Epithelial cell of esophagus (primary cell): ENCODE results near the gene COX6B1.
"Not testable (repeated sequence)": the region's sequence is repeated elsewhere in the genome, so short reads cannot be mapped to it uniquely, and the experiment has no call there.

Experiments
- DNase-seq: peaks from one replicate; pipeline ENCODE4 v3.0.0; 2010; ENCODE audit warnings: low read depth
- H3K4me3 ChIP-seq: 2 replicates; pipeline ENCODE4 v1.5.1; 2011; ENCODE audit warnings: mild to moderate bottlenecking, low read length, control low read depth
- CTCF ChIP-seq: IDR thresholded peaks from 2 replicates; pipeline ENCODE4 v1.5.1; 2011; ENCODE audit warnings: low read depth, mild to moderate bottlenecking, low read length, control low read depth, inconsistent platforms; ENCODE audit not compliant: insufficient read depth; ENCODE audit errors: missing control alignments

The COX6B1 gene

DNA sequence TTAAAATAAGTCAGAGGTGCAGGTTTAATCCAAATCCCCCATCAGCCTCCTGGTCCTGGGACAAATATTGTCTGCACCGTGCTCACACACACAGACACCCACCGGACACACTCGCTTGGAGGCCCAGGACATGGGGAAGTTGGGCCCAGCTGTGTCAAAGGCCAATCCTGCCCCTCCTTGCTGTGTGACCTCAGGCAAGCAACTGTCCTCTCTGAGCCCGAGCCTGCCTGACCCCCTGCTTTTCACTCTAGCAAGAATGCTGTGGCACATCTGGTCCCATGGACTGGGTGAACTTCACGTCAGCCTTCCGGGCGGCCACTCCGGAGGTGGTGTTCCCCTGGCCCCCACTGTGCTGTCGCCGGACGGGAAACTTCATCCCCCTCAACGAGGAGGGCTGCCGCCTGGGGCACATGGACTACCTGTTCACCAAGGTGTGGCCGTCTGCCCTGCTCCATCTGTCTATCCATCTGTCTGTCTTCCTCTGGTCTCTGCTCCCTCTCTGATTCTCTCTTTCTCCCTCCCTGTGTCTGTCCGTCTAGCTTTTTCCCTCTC is 27.5 kb downstream of the COX6B1 start:
- H3K4me3 ChIP-seq: no peak overlapping the region
- no peak for TF ChIP-seq CTCF
- no peak for DNase-seq

GRCh38 chr19:35689836-35690235 is 41.7 kb downstream of the COX6B1 start:
- DNase-seq: no peak
- TF ChIP-seq CTCF: no peak
- H3K4me3 ChIP-seq: no peak overlapping the region

DNA sequence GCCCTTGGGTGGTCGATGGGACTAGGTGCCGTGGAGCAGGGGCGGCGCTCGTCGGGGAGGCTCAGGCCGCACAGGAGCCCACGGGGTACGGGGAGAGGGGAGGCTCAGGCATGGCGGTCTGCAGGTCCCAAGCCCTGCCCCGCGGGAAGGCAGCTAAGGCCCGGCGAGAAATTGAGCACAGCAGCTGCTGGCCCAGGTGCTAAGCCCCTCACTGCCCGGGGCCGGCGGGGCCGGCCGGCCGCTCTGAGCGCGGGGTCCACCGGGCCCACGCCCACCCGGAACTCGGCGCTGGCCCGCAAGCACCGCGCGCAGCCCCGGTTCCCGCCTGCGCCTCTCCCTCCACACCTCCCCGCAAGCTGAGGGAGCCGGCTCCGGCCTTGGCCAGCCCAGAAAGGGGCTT is 43.0 kb downstream of the COX6B1 start:
- not testable (repeated sequence) for H3K4me3 ChIP-seq, DNase-seq

DNA sequence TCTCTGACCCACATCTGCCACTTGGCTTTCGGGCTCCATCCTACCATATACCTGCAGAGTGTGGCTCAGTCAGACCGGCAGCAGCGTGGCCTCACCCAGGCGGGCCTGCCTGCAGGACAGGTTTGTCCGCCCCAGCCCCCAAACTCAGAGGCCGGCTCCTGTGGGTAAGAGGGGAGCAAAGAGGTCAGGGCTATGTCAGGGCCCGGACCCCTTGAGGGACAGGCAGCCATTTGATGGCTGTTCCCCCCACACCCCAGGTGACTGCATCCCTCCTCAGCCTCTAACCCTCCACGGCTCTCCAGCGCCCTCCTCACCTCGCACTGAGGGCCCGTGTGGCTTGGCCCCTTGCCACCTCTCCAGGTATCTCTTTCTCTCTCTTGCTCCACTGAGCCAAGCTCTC is 43.9 kb downstream of the COX6B1 start:
- TF ChIP-seq CTCF: no peak
- peak; percentile 24 for DNase-seq
- H3K4me3 ChIP-seq: no peak overlapping the region

DNA sequence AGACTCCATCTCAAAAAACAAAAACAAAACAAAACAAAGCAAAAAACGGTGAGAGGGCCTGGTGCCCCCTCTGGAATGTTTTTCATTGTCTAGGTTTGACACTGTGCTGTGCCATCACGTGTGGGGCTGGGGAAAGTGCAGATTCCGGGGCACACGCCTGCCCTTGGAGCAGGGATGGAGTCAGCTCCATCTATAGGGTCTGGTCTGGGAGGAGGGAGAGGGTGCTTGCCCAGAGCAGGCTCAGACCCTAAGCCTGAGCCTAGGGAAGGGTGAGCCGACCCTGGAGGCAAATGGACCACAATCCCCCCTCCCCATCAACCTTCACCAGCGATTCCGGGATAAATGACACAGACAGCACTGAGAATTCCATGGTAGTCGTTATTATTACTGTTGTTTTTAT is 45.3 kb downstream of the COX6B1 start:
- no peak for TF ChIP-seq CTCF
- DNase-seq: no peak
- H3K4me3 ChIP-seq: no peak overlapping the region

DNA sequence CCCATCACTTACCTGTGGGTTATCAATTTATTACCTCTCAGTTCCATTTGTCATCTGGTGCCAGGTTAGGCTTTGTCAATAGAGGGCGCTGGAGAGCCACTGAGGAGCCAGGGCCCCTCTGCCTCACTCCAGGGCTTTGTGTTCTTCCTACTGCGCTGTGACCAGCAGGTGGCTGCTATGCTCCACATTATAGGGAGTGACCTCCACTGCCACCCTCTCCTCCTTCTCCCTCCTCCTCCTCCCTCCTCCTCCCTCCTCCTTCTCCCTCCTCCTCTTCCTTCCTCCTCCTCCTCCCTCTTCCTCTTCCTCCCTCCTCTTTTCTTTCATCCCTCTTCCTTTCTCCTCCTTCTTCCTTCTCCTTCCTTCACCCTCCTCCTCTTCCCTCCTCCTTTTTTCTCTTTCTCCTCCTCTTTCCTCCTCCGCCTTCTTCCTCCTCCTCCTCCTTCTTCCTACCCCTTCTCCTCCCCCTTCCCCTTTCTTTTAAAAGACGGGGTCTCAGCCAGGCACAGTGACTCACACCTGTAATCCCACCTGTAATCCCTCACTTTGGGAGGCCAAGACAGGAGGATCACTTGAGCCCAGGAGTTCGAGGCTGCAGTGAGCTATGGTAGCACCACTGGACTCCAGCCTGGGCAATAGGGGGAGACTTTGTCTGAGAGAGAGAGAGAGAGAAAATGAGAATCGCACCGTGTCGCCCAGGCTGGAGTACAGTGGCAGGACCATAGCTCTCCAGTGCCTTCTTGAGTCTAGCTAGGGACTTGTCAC is 45.9 kb downstream of the COX6B1 start:
- DNase-seq: peak; percentile 87
- no peak overlapping the region for H3K4me3 ChIP-seq
- peak; percentile 99 for TF ChIP-seq CTCF

DNA sequence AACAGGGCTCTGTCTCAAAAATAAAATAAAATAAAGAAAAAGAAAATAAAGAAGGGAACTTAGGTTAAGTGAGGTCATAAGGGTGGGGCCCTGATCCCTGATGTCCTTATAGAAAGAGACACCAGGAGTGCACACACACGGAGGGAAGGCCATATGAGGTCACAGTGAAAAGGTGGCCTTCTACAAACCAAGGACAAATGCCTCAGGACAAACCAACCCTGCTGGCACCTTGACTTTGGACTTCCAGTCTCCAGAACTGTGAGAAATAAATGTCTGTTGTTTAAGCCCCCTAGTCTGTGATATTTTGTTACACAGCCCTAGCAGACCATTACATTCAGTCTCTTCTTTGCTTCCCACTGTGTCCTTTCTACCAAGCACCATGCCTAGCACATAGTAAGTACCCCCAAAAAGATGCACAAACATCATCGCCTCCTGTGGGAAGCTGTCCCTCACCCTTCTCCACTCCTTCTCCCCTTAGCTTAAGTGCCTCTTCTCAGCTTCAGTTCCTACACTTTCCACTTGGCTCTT is 47.8 kb downstream of the COX6B1 start:
- H3K4me3 ChIP-seq: no peak overlapping the region
- no peak for TF ChIP-seq CTCF
- DNase-seq: no peak
